Fibroblast of pulmonary artery (primary cell): ENCODE data around the gene RARRES2.

Experiments
- DNase-seq: peaks from one replicate; pipeline ENCODE4 v3.0.0-alpha.2; 2010; ENCODE audit warnings: low read depth
- H3K4me3 ChIP-seq: replicated peaks from 2 replicates; pipeline ENCODE4 v1.5.1; 2011; ENCODE audit warnings: low read depth, mild to moderate bottlenecking, control low read depth, low read length, moderate library complexity
- TF ChIP-seq, protein P1 (sequence below): IDR thresholded peaks from 2 replicates; pipeline ENCODE4 v1.5.1; 2011; ENCODE audit warnings: mild to moderate bottlenecking, control low read depth, low read length, inconsistent platforms; ENCODE audit errors: missing control alignments

RARRES2 gene

DNA sequence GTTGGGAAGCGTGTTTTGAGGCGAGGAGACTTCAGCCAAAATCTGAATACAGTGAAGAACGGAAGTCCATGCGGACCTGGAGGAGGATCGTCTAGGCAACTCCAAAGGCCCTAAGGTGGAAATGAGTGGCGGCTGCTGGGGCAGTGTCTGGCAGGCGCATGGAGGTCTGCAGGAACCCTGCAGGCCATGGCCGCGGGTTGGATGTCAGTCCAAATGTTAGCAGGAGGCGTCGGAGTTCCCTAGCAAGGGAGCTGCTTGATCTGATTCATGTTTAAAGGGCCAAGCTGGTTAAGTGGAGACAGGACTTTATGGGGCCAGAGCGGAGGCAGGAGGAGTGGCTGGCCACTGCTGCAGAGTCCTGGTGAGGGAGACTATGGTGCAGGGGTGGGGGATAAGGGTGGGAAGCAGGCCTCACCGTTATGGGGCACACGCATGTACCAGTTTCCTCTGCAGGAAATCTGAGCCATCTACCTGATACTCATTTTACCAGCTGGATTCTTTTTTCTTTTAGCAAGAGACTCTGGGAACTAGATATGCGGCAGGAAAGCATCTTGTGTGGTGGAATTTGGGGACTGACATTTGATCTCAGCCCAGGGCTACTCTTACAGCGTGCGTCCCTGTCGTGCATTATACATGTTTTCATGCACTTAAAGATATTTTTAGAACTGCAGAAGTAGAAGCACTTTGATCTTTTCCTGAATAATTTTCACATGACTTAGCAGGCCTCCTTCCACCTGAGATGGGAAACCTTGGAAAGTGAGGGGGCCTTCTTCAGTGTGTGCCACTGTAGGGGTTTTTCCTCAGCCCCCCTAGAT is 20.6 kb upstream of the RARRES2 start:
- TF ChIP-seq, protein P1, sequence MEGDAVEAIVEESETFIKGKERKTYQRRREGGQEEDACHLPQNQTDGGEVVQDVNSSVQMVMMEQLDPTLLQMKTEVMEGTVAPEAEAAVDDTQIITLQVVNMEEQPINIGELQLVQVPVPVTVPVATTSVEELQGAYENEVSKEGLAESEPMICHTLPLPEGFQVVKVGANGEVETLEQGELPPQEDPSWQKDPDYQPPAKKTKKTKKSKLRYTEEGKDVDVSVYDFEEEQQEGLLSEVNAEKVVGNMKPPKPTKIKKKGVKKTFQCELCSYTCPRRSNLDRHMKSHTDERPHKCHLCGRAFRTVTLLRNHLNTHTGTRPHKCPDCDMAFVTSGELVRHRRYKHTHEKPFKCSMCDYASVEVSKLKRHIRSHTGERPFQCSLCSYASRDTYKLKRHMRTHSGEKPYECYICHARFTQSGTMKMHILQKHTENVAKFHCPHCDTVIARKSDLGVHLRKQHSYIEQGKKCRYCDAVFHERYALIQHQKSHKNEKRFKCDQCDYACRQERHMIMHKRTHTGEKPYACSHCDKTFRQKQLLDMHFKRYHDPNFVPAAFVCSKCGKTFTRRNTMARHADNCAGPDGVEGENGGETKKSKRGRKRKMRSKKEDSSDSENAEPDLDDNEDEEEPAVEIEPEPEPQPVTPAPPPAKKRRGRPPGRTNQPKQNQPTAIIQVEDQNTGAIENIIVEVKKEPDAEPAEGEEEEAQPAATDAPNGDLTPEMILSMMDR: no peak
- no peak overlapping the region for H3K4me3 ChIP-seq
- no peak for DNase-seq

DNA sequence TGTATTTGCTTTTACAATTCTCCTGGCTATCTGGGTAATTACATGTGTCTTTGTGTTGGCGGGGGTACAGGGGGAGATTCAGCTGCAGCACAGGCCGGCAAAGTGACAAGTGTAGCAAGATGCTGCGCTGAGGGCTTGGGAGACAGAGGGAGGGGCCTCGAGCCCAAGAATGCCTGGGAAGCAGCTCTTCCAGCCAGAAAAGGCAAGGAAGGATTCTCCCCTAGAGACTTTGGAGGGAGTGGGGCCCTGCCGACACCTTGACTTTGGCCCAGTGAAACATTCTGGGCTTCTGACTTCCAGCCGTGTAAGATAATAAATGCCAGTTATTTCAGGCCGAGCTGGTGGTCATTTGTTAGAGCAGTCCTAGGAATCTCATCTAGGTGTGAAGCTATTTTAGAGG is 20.0 kb upstream of the RARRES2 start:
- no peak for DNase-seq
- no peak overlapping the region for H3K4me3 ChIP-seq
- TF ChIP-seq, protein P1: no peak

DNA sequence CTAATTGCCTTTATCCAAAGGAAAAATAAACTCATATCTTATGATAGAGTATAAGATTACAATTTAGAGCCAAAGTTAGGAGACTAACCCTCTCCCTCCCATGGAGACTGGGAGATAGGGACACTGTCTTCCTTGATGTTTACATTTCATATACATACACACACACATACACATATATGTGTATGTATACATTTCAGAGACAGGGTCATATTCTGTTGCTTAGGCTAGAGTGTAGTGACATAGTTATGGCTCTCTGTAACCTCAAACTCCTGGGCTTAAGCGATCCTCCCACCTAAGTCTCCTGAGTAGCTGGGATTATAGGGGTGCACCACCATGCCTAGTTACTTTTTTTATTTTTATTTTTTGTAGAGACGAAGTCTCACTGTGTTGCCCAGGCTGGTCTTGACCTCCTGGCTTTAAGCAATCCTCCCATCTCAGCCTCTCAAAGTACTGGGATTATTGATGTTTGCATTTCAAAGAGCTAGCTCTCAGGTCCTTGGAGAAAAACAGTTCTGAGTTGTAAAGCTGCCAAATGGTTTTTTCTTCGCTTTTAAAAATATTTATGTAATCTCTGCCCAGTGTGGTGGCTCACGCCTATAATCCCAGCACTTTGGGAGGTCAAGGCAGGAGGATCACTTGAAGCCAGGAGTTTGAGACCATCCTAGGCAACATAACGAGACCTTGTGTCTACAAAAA is 19.1 kb upstream of the RARRES2 start:
- no peak overlapping the region for H3K4me3 ChIP-seq
- TF ChIP-seq, protein P1: no peak
- DNase-seq: no peak

DNA sequence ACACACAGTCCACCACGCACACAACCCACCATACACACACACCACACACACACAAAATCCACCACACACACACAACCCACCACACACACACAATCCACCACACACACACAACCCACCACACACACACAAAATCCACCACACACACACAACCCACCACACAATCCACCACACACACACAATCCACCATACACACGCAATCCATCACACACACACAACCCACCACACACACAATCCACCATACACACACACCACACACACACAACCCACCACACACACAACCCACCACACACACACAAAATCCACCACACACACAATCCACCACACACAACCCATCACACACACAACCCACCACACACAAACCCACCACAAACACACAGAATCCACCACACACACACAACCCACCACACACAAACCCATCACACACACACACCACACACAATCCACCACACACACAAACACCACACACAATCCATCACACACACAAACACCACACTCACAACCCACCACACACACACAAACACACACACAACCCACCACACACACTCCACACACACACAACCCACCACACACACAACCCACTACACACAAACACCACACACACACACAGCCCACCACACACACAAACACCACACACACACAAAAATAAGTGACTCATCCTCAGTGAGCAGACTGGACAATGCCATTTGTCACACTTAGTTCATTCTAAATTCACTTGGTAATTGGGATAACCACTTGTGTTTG is 18.4 kb upstream of the RARRES2 start:
- TF ChIP-seq, protein P1: no peak
- no peak overlapping the region for H3K4me3 ChIP-seq
- no peak for DNase-seq

DNA sequence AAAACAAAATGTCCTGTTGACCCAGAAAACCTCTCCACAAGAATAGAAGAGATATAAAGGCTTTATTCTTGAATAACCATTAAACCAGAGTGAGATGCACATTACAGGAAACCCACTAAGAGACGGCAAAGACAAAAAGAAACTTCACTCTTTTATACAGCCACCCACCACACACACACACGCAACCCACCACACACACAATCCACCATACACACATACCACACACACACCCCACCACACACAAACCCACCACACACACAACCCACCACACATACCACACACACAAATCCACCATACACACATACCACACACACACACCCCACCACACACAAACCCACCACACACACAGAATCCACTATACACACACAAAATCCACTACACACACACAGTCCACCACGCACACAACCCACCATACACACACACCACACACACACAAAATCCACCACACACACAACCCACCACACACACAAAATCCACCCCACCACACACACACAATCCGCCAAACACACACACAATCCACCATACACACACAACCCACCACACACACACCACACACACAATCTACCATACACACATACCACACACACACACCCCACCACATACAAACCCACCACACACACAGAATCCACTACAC is 17.7 kb upstream of the RARRES2 start:
- TF ChIP-seq, protein P1: no peak
- no peak overlapping the region for H3K4me3 ChIP-seq
- no peak for DNase-seq

DNA sequence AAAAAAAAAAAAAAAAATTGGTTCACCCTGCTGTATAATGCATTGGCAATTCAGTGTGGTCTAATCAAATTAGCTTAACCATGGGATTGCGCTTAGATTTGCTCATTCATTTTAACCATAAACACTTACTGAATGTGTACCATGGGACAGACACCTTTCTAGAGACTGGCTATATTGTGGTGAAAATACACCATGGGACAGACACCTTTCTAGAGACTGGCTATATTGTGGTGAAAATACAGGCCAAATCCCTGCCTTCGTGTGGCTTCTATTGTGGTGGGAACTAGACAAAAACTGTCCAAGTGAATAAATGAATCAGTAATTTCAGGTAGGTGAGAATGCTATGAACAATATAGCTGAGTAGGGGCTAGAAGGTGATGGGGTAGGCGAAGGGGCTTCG is 17.0 kb upstream of the RARRES2 start:
- TF ChIP-seq, protein P1: no peak
- no peak for DNase-seq
- no peak overlapping the region for H3K4me3 ChIP-seq
